Natural killer cell (primary cell): ENCODE measurements around the gene IFITM10. TPM values are rescaled to one million over a fixed set of nuclear protein-coding genes. Genes with fewer than 3 reads are reported as not detected.

Experiments used
- ATAC-seq, 3 donors: fragments of 150-1000 bp in 2 of 3; fragments of 200-7000 bp in 1 of 3; cut with Tn5 transposase; 1 replicate in 1 of 3; 2 replicates in 2 of 3; pipeline ENCODE4 v1.10.0; 2021; ENCODE audit warnings: mild to moderate bottlenecking in 2 of 3, moderate library complexity in 2 of 3
- DNase-seq, 2 donors: peaks; one replicate each; pipeline versions ENCODE4 v3.0.0 to v3.0.0-alpha.2; 2013 to 2021; ENCODE audit warnings: mixed read lengths in 1 of 2
- H3K27ac ChIP-seq: one replicate; pipeline ENCODE4 v1.5.1; 2013; ENCODE audit warnings: mild to moderate bottlenecking, low read length
- H3K27me3 ChIP-seq: one replicate; pipeline ENCODE4 v1.6.1; 2013; ENCODE audit warnings: low read length; ENCODE audit not compliant: control insufficient read depth, insufficient read depth
- H3K36me3 ChIP-seq: one replicate; pipeline ENCODE4 v1.6.1; 2013; ENCODE audit warnings: low read length; ENCODE audit not compliant: control insufficient read depth, insufficient read depth
- H3K4me1 ChIP-seq: one replicate; pipeline ENCODE4 v1.6.1; 2013; ENCODE audit warnings: low read length; ENCODE audit not compliant: control insufficient read depth, insufficient read depth
- H3K4me3 ChIP-seq: one replicate; pipeline ENCODE4 v1.5.1; 2013; ENCODE audit warnings: low read length
- H3K9me3 ChIP-seq: one replicate; pipeline ENCODE4 v1.6.1; 2013; ENCODE audit warnings: low read length; ENCODE audit not compliant: control insufficient read depth, insufficient read depth
- H3K27ac Mint-ChIP-seq, 2 donors: one replicate each; pipeline ENCODE4 v1.8.0; 2022; ENCODE audit warnings: mild to moderate bottlenecking in 2 of 2, mixed read lengths in 2 of 2, moderate library complexity in 1 of 2
- H3K27me3 Mint-ChIP-seq, 2 donors: one replicate each; pipeline ENCODE4 v1.8.0; 2022; ENCODE audit warnings: low read depth in 2 of 2, mixed read lengths in 2 of 2
- H3K36me3 Mint-ChIP-seq: one replicate; pipeline ENCODE4 v1.8.0; 2022; ENCODE audit warnings: mixed read lengths
- H3K4me1 Mint-ChIP-seq, 2 donors: one replicate each; pipeline ENCODE4 v1.8.0; 2022; ENCODE audit warnings: mixed read lengths in 2 of 2
- H3K4me3 Mint-ChIP-seq: one replicate; pipeline ENCODE4 v1.8.0; 2022; ENCODE audit warnings: mild to moderate bottlenecking, moderate library complexity, mixed read lengths
- H3K9me3 Mint-ChIP-seq, 2 donors: one replicate each; pipeline ENCODE4 v1.8.0; 2022; ENCODE audit warnings: mixed read lengths in 2 of 2
- WGBS: methylation state at CpG from one replicate; pipeline ENCODE4 v1.1.7; 2013; ENCODE audit warnings: missing lambda C conversion rate; ENCODE audit not compliant: insufficient coverage; 5-methylcytosine and 5-hydroxymethylcytosine counted together
- intact Hi-C: fragments of 100-400 bp; cut with micrococcal nuclease; formaldehyde crosslinking; loops from one replicate; pipeline ENCODE4 v1.14.2; 2022
- total RNA-seq, 4 donors: library from RNA; stranded (reverse); fragments of 120-200 nt in 1 of 4; gene quantifications; one replicate each; pipeline versions ENCODE4 v1.2.3 to v1.2.4, GENCODE V29; 2013 to 2022
- TF ChIP-seq, protein P1 (sequence below): fragments of 200-600 bp; IDR thresholded peaks from one replicate; pipeline ENCODE4 v1.8.0; 2022; ENCODE audit warnings: antibody characterized with exemption

The IFITM10 gene
- total RNA-seq, 3 donors from 2014 or later (not counting 1 experiment from before 2014, with no cell fraction given), result 5.5 to 8.1 (median 6.5) TPM

DNA sequence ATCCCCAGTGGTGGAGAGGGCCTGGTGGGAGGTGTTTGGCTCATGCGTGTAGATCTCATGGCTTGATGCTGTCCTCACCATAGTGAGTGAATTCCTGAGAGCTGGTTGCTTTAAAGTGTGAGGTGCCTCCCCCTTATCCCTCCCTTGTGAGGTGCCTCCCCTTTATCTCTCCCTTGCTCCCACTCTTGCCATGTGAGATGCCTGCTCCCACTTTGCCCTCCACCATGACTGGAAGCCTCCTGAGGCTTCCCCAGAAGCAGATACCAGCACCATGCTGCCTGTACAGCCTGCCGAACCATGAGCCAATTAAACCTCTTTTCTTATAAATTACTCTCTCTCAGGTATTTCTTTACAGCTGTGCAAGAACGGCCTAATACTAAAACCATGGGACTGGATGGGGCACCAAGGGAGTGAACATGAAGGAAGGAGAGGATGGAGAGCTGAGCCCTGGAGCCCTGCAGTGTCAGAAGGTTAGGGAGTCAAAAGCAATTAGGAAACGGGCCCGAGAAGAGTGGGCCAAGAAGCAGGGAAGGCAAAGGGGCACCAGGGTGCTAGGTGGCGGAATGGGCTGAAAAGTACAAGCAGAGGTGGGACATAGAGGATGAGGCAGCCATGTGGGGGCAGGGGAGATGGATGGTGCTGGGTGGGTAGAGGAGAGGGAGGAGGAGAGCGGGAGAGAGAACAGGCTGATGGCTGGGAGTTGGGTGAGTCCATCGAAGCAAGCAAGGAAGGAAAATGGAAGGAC is 9.4 kb downstream of the IFITM10 start:
- H3K4me1 ChIP-seq, result no peaks in the 10 kb centered on the region
- no peak for ATAC-seq
- Mint-ChIP-seq H3K9me3 (peaks cover 10% of the 10 kb centered on the region in 2 donors), H3K4me3 (no peak overlapping the region), H3K36me3 (peaks cover 11% of the 10 kb centered on the region), H3K27ac (no peak overlapping the region), H3K4me1 (peaks cover 0 to 2% of the 10 kb centered on the region in 2 donors), H3K27me3 (peaks cover 17 to 26% of the 10 kb centered on the region in 2 donors)
- whole genome bisulfite sequencing, result 89% methylated on average over 7 of the region's 8 CpGs
- DNase-seq, result no peak
- H3K4me3 ChIP-seq, result no peak overlapping the region
- TF ChIP-seq, protein P1, sequence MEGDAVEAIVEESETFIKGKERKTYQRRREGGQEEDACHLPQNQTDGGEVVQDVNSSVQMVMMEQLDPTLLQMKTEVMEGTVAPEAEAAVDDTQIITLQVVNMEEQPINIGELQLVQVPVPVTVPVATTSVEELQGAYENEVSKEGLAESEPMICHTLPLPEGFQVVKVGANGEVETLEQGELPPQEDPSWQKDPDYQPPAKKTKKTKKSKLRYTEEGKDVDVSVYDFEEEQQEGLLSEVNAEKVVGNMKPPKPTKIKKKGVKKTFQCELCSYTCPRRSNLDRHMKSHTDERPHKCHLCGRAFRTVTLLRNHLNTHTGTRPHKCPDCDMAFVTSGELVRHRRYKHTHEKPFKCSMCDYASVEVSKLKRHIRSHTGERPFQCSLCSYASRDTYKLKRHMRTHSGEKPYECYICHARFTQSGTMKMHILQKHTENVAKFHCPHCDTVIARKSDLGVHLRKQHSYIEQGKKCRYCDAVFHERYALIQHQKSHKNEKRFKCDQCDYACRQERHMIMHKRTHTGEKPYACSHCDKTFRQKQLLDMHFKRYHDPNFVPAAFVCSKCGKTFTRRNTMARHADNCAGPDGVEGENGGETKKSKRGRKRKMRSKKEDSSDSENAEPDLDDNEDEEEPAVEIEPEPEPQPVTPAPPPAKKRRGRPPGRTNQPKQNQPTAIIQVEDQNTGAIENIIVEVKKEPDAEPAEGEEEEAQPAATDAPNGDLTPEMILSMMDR, result no peak
- H3K9me3 ChIP-seq, result peaks cover 13% of the 10 kb centered on the region
- no peaks in the 10 kb centered on the region for H3K36me3 ChIP-seq
- intact Hi-C loops, result no loop called here
- no peak overlapping the region for H3K27ac ChIP-seq
- no peaks in the 10 kb centered on the region for H3K27me3 ChIP-seq

DNA sequence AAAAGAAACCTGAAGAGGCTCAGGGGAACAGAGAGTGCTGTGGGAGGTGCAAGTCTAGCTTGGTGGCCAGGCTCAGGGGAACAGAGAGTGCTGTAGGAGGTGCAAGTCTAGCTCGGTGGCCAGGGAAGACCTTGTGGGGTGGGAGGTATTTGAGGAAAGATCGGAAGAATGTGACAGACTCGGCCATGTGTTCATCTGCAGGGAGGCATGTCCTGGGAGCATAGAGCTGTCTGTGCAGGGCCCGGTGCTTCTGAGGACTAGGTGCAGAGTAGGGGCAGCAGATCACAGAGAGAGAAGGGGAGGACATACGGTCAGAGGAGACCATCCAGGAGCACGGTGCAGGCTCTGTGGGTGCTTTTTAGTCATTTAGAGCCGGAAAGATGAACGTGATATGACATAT is 10.8 kb downstream of the IFITM10 start:
- intact Hi-C loops, result no loop called here
- Histone ChIP-seq H3K4me1 (peaks cover 3% of the 10 kb centered on the region), H3K36me3 (no peaks in the 10 kb centered on the region), H3K4me3 (no peak overlapping the region), H3K27ac (no peak overlapping the region), H3K27me3 (no peaks in the 10 kb centered on the region), H3K9me3 (peaks cover 13% of the 10 kb centered on the region)
- 82% methylated on average over 8 of the region's 8 CpGs for WGBS
- Mint-ChIP-seq H3K27ac (no peak overlapping the region), H3K4me1 (peaks cover 5 to 6% of the 10 kb centered on the region in 2 donors), H3K27me3 (peaks cover 26 to 35% of the 10 kb centered on the region in 2 donors), H3K4me3 (no peak overlapping the region), H3K36me3 (peaks cover 17% of the 10 kb centered on the region), H3K9me3 (peaks cover 11% of the 10 kb centered on the region in 2 donors)
- ATAC-seq (no peak), DNase-seq (no peak)
- TF ChIP-seq, protein P1, result no peak

DNA sequence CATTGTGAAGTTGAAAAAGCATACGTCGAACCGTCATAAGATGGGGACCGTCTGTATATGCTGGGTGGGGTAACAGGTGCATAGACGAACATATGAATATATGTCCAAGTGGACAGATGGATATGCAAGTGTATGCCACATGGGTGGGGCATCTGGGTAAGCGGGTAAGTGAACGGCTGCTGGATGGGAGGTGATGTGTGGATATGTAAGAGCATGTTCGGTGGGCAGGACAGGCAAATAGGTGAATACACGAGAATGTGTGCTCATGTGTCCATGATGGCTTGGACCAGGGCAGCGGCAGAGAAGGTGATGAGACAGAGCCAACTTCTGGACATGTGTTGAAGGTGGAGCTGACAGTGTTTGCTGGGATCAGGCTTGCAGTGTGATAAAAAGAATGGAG is 12.0 kb downstream of the IFITM10 start:
- no peak overlapping the region for H3K4me3 Mint-ChIP-seq
- H3K4me1 Mint-ChIP-seq, result peaks cover 17 to 18% of the 10 kb centered on the region in 2 donors
- intact Hi-C loops, result no loop called here
- Histone ChIP-seq H3K27me3 (no peaks in the 10 kb centered on the region), H3K9me3 (peaks cover 13% of the 10 kb centered on the region), H3K4me3 (no peak overlapping the region), H3K36me3 (no peaks in the 10 kb centered on the region), H3K27ac (no peak overlapping the region), H3K4me1 (peaks cover 15% of the 10 kb centered on the region)
- no peak for ATAC-seq
- peaks cover 17% of the 10 kb centered on the region for H3K36me3 Mint-ChIP-seq
- H3K9me3 Mint-ChIP-seq, result peaks cover 11% of the 10 kb centered on the region in 2 donors
- 96% methylated on average over 10 of the region's 10 CpGs for WGBS
- no peak overlapping the region for H3K27ac Mint-ChIP-seq
- peaks cover 35 to 47% of the 10 kb centered on the region in 2 donors for H3K27me3 Mint-ChIP-seq
- TF ChIP-seq, protein P1, result no peak
- no peak for DNase-seq
